CD14-positive monocyte (primary cell): ENCODE results near the gene CENPP. TPM values are rescaled to one million over a fixed set of nuclear protein-coding genes. Genes with fewer than 3 reads are reported as not detected.
"Not testable (repeated sequence)": the region's sequence is repeated elsewhere in the genome, so short reads cannot be mapped to it uniquely, and the experiment has no call there.

Experiments
- DNase-seq, 3 donors: peaks; one replicate each; pipeline ENCODE4 v3.0.0-alpha.2; 2011 to 2022
- H2AFZ ChIP-seq: 2 replicates; pipeline ENCODE4 v1.6.0; 2012; ENCODE audit warnings: mild to moderate bottlenecking, low read depth, low read length, inconsistent platforms; ENCODE audit not compliant: insufficient read depth, poor library complexity, severe bottlenecking
- H3K27ac ChIP-seq, 2 donors: 1 replicate in 1 of 2; 2 replicates in 1 of 2; pipeline ENCODE4 v1.5.1; 2012 to 2013; ENCODE audit warnings: low read length in 2 of 2, control low read depth in 1 of 2, inconsistent platforms in 1 of 2, low read depth in 1 of 2, mild to moderate bottlenecking in 1 of 2
- H3K27me3 ChIP-seq, 2 donors: one replicate each; pipeline versions ENCODE4 v1.6.0 to v1.6.1; 2011 to 2013; ENCODE audit warnings: low read length in 2 of 2; ENCODE audit not compliant: control insufficient read depth in 2 of 2, insufficient read depth in 2 of 2
- H3K36me3 ChIP-seq, 2 donors: replicated peaks in 1 of 2; 1 replicate in 1 of 2; 2 replicates in 1 of 2; pipeline versions ENCODE4 v1.5.1 to v1.6.1; 2012 to 2013; ENCODE audit warnings: low read length in 2 of 2, control low read depth in 1 of 2, inconsistent platforms in 1 of 2, mild to moderate bottlenecking in 1 of 2; ENCODE audit not compliant: insufficient read depth in 2 of 2, control insufficient read depth in 1 of 2
- H3K4me1 ChIP-seq, 2 donors: 1 replicate in 1 of 2; 2 replicates in 1 of 2; pipeline versions ENCODE4 v1.5.1 to v1.6.1; 2012 to 2013; ENCODE audit warnings: low read length in 2 of 2, control low read depth in 1 of 2, inconsistent platforms in 1 of 2, mild to moderate bottlenecking in 1 of 2, moderate library complexity in 1 of 2; ENCODE audit not compliant: insufficient read depth in 2 of 2, control insufficient read depth in 1 of 2
- H3K4me2 ChIP-seq: replicated peaks from 2 replicates; pipeline ENCODE3; 2012; ENCODE audit warnings: low read length, moderate library complexity, mild to moderate bottlenecking; ENCODE audit not compliant: poor library complexity, severe bottlenecking; ENCODE audit errors: extremely low read depth
- H3K4me3 ChIP-seq, 3 experiments: fragments of 200-600 bp in 1 of 3; sonication (generic) in 1 of 3; replicated peaks in 1 of 3; 1 replicate in 2 of 3; 2 replicates in 1 of 3; pipeline ENCODE4 v1.5.1; 2011 to 2013; ENCODE audit warnings: low read length in 3 of 3, mild to moderate bottlenecking in 3 of 3, control low read depth in 2 of 3, low read depth in 2 of 3, inconsistent platforms in 1 of 3, moderate library complexity in 1 of 3
- H3K79me2 ChIP-seq: 2 replicates; pipeline ENCODE4 v1.6.0; 2012; ENCODE audit warnings: mild to moderate bottlenecking, control low read depth, inconsistent platforms, low read length, moderate library complexity; ENCODE audit not compliant: insufficient read depth
- H3K9ac ChIP-seq: 2 replicates; pipeline ENCODE4 v1.6.0; 2017; ENCODE audit warnings: low read length, mild to moderate bottlenecking; ENCODE audit not compliant: insufficient read depth, poor library complexity, severe bottlenecking
- H3K9me3 ChIP-seq, 2 donors: replicated peaks in 1 of 2; 1 replicate in 1 of 2; 2 replicates in 1 of 2; pipeline versions ENCODE4 v1.5.1 to v1.6.1; 2012 to 2013; ENCODE audit warnings: low read length in 2 of 2, control low read depth in 1 of 2; ENCODE audit not compliant: control insufficient read depth in 1 of 2, insufficient read depth in 1 of 2
- H4K20me1 ChIP-seq: 2 replicates; pipeline ENCODE4 v1.6.0; 2012; ENCODE audit warnings: mild to moderate bottlenecking, low read length, control low read depth, moderate library complexity; ENCODE audit not compliant: insufficient read depth
- H3K27ac Mint-ChIP-seq, 7 donors: one replicate each; pipeline ENCODE4 v1.8.0; 2020; ENCODE audit warnings: mild to moderate bottlenecking in 7 of 7, mixed read lengths in 7 of 7, moderate library complexity in 6 of 7, inconsistent platforms in 2 of 7
- H3K27me3 Mint-ChIP-seq, 3 donors: one replicate each; pipeline ENCODE4 v1.8.0; 2021 to 2022; ENCODE audit warnings: low read depth in 3 of 3, mild to moderate bottlenecking in 3 of 3, mixed read lengths in 3 of 3, moderate library complexity in 3 of 3, inconsistent platforms in 1 of 3
- H3K36me3 Mint-ChIP-seq, 2 donors: one replicate each; pipeline ENCODE4 v1.8.0; 2020; ENCODE audit warnings: mixed read lengths in 2 of 2, inconsistent platforms in 1 of 2, mild to moderate bottlenecking in 1 of 2
- H3K4me1 Mint-ChIP-seq: one replicate; pipeline ENCODE4 v1.8.0; 2020; ENCODE audit warnings: mild to moderate bottlenecking, mixed read lengths
- H3K4me3 Mint-ChIP-seq, 2 donors: one replicate each; pipeline ENCODE4 v1.8.0; 2020; ENCODE audit warnings: mild to moderate bottlenecking in 2 of 2, mixed read lengths in 2 of 2, moderate library complexity in 1 of 2
- H3K9me3 Mint-ChIP-seq, 7 donors: one replicate each; pipeline ENCODE4 v1.8.0; 2020 to 2022; ENCODE audit warnings: mixed read lengths in 7 of 7, mild to moderate bottlenecking in 6 of 7, moderate library complexity in 6 of 7, inconsistent platforms in 2 of 7
- CTCF ChIP-seq: fragments of 200-600 bp; IDR thresholded peaks from one replicate; pipeline ENCODE4 v1.8.0; 2022; ENCODE audit warnings: antibody characterized with exemption, mild to moderate bottlenecking
- WGBS: methylation state at CpG from one replicate; pipeline ENCODE4 v1.1.5; 2013; ENCODE audit warnings: missing lambda C conversion rate; ENCODE audit not compliant: insufficient coverage; 5-methylcytosine and 5-hydroxymethylcytosine counted together
- intact Hi-C, 2 donors: fragments of 100-400 bp; cut with micrococcal nuclease; formaldehyde crosslinking; loops; one replicate each; pipeline versions ENCODE4 v1.15.0 to v1.15.1; 2023
- polyA plus RNA-seq, 3 donors: library from polyadenylated mRNA; depleted of rRNA in 1 of 3; unstranded in 2 of 3; stranded (reverse) in 1 of 3; fragments of 300-500 nt in 2 of 3; fragments of >200 nt in 1 of 3; fragmentation: Illumina TruSeq in 2 of 3; gene quantifications; 1 replicate in 2 of 3; 2 replicates in 1 of 3; pipeline ENCODE4 v1.2.3, GENCODE V29; 2012 to 2021

Gene CENPP
- polyA plus RNA-seq, 3 donors = 0.50 to 1.1 (median 1.1) TPM

- Histone ChIP-seq H3K79me2 (no peaks in the 10 kb centered on the region), H3K4me3 (no peak overlapping the region), H3K4me1 (peaks cover 13 to 14% of the 10 kb centered on the region in 2 donors), H3K36me3 (no peaks in the 10 kb centered on the region), H2AFZ (no peak overlapping the region), H3K9me3 (no peaks in the 10 kb centered on the region), H3K27ac (no peak overlapping the region), H4K20me1 (no peaks in the 10 kb centered on the region), H3K9ac (no peak overlapping the region), H3K27me3 (no peaks in the 10 kb centered on the region), H3K4me2 (no peak overlapping the region)
- intact Hi-C loops = no loop called here
- Mint-ChIP-seq H3K9me3 (no peaks in the 10 kb centered on the region), H3K27ac (no peak overlapping the region), H3K27me3 (no peaks in the 10 kb centered on the region), H3K4me1 (peaks cover 22% of the 10 kb centered on the region), H3K4me3 (no peak overlapping the region), H3K36me3 (no peaks in the 10 kb centered on the region)
- no peak for TF ChIP-seq CTCF
- no peak for DNase-seq
- WGBS = 85% methylated on average over 2 of the region's 2 CpGs
Observed at GRCh38 chr9:92407818-92408217, 82.1 kb downstream of the CENPP start.

- H3K4me2 ChIP-seq = no peak overlapping the region
- H3K79me2 ChIP-seq = no peaks in the 10 kb centered on the region
- H3K9me3 ChIP-seq = no peaks in the 10 kb centered on the region
- H2AFZ ChIP-seq = no peak overlapping the region
- Mint-ChIP-seq H3K9me3 (no peaks in the 10 kb centered on the region), H3K36me3 (no peaks in the 10 kb centered on the region), H3K4me3 (no peak overlapping the region), H3K27me3 (no peaks in the 10 kb centered on the region), H3K27ac (no peak overlapping the region), H3K4me1 (peaks cover 22% of the 10 kb centered on the region)
- H3K4me1 ChIP-seq = peaks cover 13 to 14% of the 10 kb centered on the region in 2 donors
- intact Hi-C loops = no loop called here
- DNase-seq = no peak
- no peak for TF ChIP-seq CTCF
- H3K27ac ChIP-seq = no peak overlapping the region
- no peaks in the 10 kb centered on the region for H4K20me1 ChIP-seq
- H3K9ac ChIP-seq = no peak overlapping the region
- no peaks in the 10 kb centered on the region for H3K27me3 ChIP-seq
- no peak overlapping the region for H3K4me3 ChIP-seq
- no CpG with 5 or more reads among the region's 2 CpGs for WGBS
- no peaks in the 10 kb centered on the region for H3K36me3 ChIP-seq
Observed at GRCh38 chr9:92408747-92409478, 83.2 kb downstream of the CENPP start.

GRCh38 chr9:92411157-92411556 is 85.4 kb downstream of the CENPP start:
- H3K27me3 ChIP-seq, H4K20me1 ChIP-seq, DNase-seq, H3K9me3 Mint-ChIP-seq, H3K4me2 ChIP-seq, H3K9me3 ChIP-seq, H3K4me3 Mint-ChIP-seq, H3K27me3 Mint-ChIP-seq, H3K9ac ChIP-seq, H3K27ac ChIP-seq, intact Hi-C loops, H3K36me3 Mint-ChIP-seq, H2AFZ ChIP-seq, H3K36me3 ChIP-seq, H3K79me2 ChIP-seq, H3K4me3 ChIP-seq: not testable (repeated sequence)
- H3K4me1 ChIP-seq = peaks cover 10 to 12% of the 10 kb centered on the region in 2 donors
- WGBS = no CpG with 5 or more reads among the region's 4 CpGs
- Mint-ChIP-seq H3K27ac (peak overlapping the region in 1 of 7 donors; percentile 40), H3K4me1 (peaks cover 24% of the 10 kb centered on the region)
